D341Med (cell line): Measurements from ENCODE around the gene DNAI1.

Experiments
- DNase-seq: peaks from one replicate; pipeline ENCODE4 v3.0.0; 2012; ENCODE audit warnings: low spot score

DNAI1 gene

DNA sequence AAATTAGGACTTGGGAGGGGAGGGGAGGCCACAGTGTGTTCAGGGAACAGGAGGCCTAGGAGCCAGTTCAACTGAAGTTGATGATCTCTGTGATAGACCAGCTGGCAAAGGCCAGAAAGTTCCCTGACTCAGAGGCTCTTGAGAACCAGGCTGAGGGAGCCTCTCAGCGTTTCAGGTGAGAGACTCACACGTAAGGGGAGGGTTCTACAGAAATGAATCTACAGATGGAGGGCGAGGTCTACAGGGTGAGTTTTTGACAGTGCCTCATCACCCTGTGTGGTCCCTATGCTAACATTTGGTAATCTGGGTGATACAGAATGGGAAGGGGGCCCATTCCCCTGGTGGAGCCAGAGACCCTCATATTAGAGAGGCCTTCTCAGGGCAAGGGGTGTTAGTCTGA lies 32.2 kb downstream of the DNAI1 start:
- no peak for DNase-seq

DNA sequence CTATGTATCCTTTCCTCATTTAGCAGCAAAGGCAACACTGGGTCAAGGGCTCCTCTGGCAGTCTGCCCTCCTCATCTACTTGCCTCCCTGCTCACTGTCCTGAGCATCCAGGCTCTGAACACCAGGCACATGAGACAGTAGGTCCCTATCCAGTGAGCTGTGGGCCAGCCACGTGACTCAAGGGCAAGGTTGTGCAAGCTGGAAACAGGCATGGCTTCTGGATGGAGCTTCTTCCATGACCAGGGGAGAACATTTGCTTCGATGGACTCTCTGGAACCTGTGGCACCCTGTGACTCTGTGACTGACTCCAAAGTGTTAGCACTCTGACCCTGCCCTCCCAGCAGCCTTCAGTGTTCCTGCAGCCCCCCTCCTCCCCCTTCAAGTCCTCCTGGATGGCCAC lies 33.0 kb downstream of the DNAI1 start:
- no peak for DNase-seq

DNA sequence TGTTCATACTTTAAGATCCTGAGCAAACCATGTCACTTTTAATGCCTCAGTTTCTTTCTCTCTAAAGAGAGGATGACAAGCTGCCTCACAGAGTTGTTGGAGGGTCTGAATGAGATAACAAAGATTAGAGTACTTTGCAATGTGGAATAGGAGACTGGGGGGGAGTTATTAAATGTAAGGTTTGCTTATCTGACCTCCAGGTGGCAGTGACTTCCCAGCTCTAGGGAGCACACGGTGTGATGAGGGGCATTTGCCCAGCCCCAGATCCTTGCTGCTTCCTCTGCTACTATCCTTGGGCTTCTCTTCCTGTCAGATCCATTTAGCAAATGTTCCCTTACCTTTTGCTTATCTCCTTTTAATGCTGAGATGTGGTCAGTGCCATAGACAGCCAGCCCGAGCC lies 33.4 kb downstream of the DNAI1 start:
- peak; percentile 72 for DNase-seq

DNA sequence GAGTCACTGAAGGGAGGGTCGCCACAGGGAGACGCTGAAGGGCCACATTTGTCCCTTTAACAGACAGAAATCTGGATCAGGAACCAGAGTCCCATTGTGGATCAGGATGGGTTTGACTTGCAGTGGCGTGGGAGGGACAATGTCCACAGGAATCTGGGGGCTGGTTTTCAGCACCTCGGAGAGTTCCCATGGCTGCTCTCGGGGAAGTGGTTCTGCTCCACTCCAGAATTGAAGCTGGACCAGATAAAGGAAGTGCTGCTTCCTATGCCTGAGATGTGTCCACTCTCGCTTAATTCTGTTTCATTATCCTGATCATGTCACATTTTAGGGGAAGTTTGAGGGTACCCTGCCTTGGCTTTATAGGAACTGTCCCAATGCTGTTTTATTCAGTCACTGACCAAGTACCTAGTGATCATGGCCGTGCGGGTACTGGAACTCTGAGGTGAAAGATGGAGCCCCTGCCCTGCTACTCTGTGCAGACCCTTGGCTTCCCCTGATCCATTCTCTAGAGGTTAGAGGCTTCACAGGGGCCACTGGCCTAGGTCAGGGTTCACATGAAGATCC lies 35.4 kb downstream of the DNAI1 start:
- no peak for DNase-seq

DNA sequence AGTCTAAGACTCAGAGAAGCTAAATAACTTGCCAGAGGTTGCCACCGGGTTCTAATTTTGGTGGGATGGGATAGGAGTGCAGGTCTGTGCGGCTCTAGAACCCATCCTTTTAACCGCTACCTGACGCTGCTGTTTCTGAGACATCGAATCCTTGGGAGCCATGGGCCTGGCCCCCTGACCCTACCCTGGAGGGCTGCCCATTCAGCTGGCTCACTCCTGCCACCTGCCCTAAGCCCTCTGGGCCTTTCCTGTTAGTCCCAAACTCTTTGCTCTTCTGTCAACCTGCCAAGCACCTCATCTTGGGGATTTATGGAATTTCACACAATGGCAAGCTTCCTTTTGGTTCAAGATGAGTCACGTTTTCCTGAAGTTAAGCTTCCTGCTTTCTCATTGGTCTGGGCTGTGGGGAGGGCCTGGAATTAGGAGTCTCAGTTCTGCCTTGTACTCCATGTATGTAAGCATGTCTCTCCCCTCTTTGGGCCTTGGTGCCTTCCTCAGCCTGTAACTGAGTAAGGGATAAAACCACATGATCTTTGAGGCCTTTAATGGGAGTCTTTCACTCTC lies 37.6 kb downstream of the DNAI1 start:
- no peak for DNase-seq

DNA sequence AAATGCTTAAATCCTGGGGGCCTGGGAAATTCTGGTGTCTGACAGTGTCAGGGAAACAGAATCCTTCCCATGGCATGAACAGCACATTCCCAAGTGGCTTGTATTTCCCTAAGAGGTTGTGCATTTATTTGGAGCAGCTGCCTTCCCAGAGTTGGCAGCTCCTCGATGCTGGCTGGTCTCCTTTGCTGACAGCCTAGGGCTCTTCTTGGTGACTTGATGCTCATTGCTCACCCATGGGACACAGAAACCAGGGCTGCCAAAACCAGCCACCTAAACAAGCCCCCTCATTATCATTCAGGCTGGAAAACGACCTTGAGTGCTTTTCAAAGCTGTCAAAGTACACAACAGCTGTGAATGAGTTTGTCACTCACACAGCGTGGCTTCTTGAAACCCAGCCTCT lies 39.9 kb downstream of the DNAI1 start:
- no peak for DNase-seq

DNA sequence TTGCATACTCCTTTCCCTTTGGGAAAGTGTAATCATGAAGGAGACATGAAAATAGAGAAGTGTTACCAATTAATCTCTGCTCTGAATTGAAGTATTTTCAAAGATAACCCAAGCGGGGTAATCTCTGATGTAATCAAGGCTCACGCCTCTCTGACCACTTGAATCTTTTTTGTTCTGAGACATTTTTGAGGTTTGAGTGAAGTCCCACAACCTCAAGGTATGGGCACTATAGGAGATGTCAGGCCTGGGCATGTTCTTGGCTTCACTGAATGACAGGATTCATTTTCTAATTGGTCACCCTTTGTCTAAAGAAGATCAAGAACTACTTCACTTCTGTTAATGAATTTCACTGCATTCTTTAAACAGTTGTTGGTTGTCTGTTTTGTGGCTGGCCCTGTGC lies 40.5 kb downstream of the DNAI1 start:
- DNase-seq, result no peak

DNA sequence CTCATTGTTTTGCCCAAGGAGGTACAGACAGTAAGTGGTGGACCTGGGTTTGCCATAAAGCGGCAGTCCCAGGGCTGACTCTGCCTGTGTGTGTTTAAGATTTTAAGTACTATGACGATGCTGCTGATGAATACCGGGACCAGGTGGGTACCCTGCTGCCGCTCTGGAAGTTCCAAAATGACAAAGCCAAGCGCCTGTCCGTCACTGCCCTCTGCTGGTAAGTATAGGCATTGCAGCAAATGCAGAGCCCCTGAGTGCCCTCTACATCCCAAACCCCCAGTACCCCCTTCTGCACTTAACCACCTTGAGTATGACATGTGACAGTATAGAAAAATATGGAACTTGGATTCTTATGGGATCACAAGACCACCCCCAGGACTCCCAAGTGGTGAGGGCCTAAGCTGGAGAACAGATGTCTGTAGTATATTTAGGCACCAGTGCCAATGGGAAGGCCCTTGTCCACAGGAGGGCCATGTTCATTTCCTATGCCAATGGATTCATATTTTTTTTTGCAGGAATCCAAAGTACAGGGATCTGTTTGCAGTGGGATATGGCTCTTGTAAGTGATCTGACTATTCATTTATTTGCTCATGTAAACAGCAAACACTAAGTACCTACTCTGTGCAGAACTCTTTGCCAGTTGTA lies 42.1 kb downstream of the DNAI1 start:
- DNase-seq, result peak; percentile 80

DNA sequence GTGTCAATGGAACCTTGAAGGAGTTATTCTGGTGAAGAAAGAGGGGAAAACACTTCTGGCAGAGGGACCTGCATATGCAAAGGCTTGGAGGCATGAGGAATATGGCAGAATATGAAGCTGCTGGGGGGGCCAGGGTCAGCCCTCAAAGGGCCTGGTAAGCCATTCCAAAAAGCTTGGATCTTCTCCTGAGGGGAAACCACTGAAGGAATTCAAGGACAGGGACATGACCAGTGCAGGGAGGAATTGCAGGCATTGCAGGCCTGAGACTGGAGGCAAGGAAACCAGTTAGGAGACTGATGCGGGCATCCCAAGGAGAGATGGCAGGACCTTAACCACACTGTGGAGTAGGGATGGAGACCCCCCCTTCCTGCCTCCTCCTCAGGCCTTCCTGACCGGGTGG lies 42.8 kb downstream of the DNAI1 start:
- DNase-seq, result no peak

DNA sequence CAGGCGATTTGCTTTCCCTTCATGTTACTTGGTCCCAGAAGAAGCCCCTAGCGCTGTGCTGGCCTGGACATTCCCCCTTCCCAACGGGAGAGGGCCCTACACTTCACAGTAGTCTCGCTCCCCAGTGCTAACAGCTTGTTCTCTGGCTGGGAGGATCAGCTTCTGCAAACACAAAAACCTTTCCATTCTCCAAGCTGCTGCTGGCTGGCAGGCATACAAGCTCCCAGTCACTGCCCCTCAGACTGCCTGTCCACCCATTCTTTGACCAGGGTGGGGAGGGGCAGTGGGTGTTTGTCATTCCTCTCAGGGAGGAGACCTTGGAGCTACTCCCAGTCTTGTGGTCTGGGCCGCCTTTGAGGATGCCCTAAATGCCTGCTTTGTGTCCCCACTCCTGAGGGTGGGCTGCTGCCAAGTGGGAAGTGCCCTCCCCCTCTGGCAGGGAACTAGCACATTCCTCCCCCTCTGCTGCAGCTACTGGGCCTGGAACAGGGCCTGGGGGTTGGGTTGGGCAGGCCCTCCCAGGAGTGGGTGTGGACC lies 43.4 kb downstream of the DNAI1 start:
- DNase-seq, result no peak

DNA sequence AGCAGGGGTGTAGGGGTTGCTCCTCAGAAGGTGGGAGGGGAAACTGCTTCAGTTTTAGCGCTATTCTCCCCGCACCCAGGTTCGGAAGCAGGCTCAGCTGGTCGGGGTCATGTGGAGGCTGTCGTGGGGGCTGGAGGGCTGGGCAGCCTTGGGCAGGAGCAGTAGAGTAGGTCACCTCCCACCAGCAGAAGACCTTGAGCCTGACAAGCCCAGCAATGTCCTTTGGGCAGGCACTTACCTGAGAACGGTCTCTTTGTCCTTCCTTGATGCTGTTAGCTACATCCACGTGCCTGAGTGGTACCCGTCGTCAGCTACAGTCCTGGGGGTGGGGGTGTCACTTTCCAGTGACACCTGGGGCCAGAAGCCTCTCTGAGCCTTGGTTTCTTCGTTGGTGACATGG lies 43.9 kb downstream of the DNAI1 start:
- no peak for DNase-seq

DNA sequence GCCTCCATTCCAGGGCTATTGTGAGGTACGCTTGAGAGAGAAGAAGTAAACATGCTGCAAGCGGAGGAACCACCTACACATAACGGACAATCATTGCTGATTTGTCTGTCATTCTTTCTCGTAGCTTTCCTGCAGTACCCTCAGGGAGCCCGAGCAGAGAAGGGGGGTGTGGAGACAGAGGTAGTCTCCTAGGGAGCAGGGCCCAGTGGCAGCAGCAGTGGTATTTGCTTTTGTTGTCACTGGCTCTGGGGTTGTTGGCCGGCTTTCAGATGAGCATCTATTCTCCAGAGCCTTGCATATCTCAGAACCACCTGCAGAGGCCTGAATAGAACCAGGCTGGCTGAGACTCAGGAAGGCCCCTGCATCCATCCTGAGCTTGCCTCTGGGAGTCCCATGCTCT lies 44.3 kb downstream of the DNAI1 start:
- DNase-seq, result no peak

DNA sequence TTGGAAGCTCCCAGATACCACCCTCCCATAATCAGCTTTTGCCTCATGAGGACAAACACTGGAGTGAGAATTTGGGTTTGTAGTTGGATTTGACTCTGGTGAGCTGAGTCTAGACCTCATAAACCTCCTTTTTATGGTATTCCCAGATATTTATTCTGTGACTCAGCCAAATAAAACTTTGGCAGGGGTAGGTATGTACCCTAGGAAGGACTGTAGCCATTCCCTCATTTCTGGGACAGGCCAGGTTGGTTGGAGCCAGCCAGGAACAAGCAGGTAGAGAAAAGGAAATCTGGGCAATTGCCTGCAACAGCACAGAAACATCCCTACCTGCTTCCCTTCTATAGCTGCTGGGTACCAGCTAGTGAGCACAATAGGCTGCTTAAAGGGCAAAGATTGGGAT lies 44.8 kb downstream of the DNAI1 start:
- no peak for DNase-seq

DNA sequence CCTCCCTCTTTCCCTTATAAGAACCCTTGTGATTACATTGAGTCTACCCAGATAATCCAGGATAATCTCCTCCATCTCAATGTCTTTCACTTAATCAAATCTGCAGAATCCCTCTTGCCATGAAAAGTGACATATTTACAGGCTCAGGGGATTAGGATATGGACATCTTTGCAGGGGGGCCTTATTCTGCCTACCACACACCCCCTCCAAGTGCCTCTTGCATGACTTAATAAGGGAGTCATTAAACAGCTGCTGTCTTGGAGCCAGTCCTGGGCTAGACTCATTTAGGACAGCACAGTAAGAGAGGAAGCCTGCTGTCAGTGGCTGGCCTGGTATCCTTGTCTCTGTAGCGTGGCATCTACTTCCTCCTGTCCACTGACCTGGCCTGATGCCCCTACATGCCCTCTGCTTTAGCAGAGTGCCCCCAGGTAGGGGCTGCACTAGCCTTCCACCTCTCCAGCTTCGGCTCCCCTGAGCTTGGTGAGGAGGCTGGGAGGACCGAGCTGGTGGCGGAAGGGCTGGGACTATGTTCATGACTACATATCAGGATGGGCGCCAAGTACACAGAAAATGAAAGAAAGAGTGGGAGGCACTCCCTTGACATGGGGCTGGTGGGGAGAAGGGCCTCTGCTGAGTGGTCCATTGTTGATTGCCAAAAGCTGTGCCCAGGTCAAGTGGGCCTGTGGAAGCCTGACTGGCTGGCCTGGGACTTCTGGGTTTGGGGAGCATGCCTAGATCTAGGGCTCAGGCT lies 46.9 kb downstream of the DNAI1 start:
- DNase-seq, result peak; percentile 80

DNA sequence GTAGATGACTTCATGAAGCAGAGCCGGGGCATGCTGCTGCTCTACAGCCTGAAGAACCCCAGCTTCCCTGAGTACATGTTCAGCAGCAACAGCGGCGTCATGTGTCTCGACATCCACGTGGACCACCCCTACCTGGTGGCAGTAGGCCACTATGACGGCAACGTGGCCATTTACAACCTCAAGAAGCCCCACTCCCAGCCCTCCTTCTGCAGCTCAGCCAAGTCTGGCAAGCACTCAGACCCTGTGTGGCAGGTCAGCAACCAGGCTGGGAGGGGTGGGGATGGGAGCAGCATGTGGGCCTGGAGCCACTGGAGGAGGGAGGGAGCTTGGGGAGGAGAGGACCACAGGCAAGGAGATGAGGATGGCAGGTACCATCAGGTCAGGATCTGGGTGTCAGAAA lies 48.0 kb downstream of the DNAI1 start:
- DNase-seq, result no peak

DNA sequence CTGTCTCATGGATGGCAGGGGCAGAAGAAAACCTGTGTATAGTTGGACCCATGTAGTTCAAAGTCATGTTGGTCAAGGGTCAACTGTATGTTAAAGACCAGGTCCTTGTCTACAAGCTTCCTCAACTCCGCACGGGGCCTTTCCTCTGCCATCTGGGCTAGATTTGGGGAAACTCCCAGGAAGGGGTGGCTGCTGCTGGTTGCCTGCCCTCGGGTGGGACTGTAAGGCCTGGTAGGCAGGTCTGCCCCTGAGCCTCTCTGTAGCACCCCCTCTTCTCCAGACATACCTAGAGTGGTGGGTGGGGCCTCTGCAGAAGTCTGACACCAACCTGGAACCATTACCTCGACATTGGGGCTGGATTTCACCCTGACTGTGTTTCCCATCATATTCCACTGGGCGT lies 49.0 kb downstream of the DNAI1 start:
- no peak for DNase-seq

DNA sequence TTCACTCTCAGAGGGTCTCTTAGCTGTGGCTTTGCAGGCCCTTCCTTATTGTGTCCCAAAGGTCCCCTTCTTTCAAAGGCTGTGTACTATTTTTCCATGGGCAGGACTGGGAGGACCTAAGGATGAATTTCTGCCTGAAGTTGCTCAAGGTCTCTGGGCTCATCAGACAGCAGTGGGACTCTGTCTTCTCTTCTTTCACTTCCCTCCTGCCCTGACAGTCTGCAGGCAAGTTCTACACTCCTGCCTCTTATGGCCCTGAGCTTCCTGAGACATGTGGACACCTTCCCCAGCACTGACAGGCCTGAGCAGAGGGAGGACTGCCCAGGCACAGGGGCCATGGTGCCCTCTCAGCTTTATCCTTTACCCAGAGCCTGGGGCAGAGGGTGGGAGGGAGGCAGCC lies 49.4 kb downstream of the DNAI1 start:
- DNase-seq, result no peak

DNA sequence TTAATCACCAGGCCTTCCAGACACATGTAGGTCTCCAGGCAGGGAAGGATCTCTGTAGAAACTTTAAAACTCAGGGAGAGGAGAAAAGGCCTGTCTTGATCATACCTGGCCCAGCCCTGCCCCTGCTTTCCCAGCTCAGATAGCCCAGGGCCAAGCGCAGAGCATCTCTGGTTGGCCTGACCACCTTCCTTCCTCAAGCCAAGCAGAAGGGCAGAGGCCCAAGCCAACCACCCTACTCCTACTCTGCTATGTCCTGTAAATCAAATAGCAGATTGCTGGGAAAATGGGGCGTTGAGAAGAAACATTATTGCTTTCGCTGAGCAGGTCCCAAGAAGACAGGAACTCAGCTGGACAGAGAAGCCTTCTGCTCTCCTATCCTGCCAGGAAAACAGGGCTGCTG lies 49.9 kb downstream of the DNAI1 start:
- no peak for DNase-seq

DNA sequence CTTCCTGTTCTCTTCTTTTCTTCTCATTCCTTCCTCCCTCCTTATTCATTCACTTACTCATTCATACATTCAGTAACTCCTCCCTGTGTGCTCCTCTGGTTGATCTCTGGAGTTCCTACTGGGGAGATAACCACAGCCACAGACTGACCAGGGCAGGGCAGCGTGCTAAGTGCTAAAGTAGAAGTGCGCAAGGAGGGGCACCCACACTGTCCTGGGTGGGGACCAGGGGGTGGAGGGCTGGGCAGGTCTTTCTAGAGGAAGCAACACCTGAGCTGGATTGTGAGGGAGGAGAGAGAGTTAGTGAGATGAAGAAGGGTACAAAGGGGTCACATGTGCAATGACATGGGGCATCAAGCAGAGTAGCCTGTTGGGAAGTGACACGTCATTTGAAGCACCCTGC lies 50.3 kb downstream of the DNAI1 start:
- no peak for DNase-seq

DNA sequence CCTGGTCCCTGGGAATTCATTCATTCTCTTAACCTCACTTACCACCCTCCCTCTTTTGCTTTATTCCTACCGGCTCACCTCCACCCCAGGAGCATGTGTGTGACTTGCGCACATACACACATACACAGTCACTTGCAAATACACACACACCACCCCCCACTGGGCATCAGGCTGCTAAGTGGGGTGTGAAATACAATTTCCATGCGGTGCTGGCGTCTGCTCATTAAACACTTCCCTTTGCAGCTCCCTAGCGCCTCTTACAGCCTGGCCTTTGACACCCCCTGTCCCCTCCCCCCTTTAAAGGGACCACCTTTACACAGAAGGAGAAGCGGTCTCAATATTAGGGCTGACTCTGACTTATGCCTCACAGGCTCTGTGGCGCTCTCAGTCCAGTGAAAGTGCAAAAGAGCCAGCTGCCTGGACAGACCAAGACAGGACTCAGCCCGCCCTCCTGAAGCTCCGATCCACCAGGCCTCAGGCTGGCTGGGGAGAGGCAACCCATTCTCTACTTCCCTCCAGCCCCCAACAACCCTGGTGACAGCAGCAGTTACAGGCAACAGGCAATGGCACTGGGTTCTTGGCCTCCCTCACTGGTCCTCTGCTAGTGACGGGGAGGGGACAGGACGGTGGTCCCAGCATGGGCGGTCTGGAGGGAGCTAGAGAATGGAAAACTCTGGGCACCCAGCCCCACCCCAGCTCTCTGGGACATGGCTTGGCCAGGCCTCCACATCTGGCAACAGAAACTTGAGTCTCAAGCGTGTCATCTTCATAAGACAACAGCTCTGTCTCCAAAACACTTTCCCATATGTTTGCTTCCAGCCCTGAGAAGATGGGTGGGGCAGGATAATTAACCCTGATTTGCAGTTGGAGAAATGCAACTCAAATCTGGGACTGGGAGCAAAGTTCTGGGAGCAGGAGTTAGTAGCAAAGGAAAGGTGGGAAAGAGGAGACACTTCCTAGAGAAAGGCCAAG lies 52.2 kb downstream of the DNAI1 start:
- no peak for DNase-seq

DNA sequence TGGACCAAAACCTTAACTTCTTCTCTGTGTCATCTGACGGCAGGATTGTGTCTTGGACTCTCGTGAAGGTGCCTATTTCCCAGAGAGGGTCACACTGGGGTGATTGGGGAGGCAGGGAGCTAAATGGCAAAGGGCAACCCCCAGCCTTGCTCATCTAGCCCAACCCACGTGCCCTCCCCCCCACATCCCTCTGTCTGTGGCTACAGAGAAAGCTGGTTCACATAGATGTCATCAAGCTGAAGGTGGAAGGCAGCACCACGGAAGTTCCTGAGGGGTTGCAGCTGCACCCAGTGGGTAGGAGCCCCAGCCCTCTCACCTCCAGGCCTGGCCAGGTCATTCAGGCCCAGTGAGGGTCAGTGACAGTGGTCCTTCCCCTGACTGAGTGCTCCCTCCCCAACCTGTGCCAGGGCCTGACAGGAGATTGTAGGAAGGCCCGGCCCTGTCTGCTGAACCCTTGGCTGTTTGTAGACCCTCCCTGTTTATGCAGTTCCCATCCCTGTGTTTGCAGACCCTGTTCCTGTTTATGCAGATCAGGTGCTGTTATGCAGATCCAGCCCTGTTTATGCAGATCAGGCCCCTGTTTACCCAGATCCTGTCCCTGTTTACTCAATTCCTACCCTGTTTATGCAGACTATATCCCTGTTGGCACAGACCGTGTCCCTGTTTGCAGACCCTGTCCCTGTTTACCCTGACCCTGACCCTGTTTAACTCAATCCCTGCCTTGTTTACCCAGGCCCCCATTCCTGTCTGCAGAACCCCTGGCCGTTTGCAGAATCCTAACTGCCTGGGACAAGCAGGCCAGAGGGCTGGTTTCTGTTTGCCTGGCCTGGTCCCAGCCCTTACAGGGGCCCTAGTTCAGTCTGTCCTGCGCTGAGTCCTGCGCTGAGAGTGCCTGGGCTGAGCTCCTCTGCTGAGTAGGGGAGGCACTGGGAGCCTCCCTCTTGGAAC lies 53.8 kb downstream of the DNAI1 start:
- DNase-seq, result no peak
